H1 (cell line): ENCODE results near the gene ZWILCH. TPM values are rescaled to one million over a fixed set of nuclear protein-coding genes. Genes with fewer than 3 reads are reported as not detected.

Experiments
- CTCF ChIA-PET: fragments of 300-600 bp; sonication (Branson Sonifier 250); formaldehyde crosslinking; loops from one replicate; lab custom pipeline; 2021; ENCODE audit not compliant: partially characterized antibody; lab: Charles Lee
- POLR2A ChIA-PET: fragments of 300-600 bp; sonication (Branson Sonifier 250); formaldehyde crosslinking; loops from one replicate; lab custom pipeline; 2021; ENCODE audit warnings: inconsistent platforms; ENCODE audit not compliant: partially characterized antibody; lab: Charles Lee
- DNase-seq, 2 experiments: peaks; one replicate each; pipeline versions ENCODE4 v3.0.0 to v3.0.0-alpha.2; 2010 to 2022; ENCODE audit warnings: low spot score in 2 of 2, low read depth in 1 of 2, mixed read lengths in 1 of 2
- FAIRE-seq: peaks from 2 replicates; lab custom pipeline; 2011; peaks lifted over from hg19 to GRCh38; lab: Jason Lieb, UNC
- H2AFZ ChIP-seq: 2 replicates; pipeline ENCODE4 v1.8.1; 2012; ENCODE audit warnings: low read length, inconsistent platforms
- H2AK5ac ChIP-seq: 2 replicates; pipeline ENCODE4 v1.6.1; 2013; ENCODE audit warnings: low read depth, low read length
- H2BK120ac ChIP-seq: replicated peaks from 2 replicates; pipeline ENCODE3; 2013; ENCODE audit warnings: low read depth, low read length, inconsistent platforms
- H2BK12ac ChIP-seq: 2 replicates; pipeline ENCODE4 v1.6.1; 2013; ENCODE audit warnings: low read depth, low read length
- H2BK15ac ChIP-seq: 2 replicates; pipeline ENCODE4 v1.6.1; 2013; ENCODE audit warnings: low read length
- H2BK20ac ChIP-seq: 2 replicates; pipeline ENCODE4 v1.6.1; 2013; ENCODE audit warnings: low read length
- H2BK5ac ChIP-seq: 2 replicates; pipeline ENCODE4 v1.6.1; 2013; ENCODE audit warnings: low read depth, low read length
- H3K14ac ChIP-seq: 2 replicates; pipeline ENCODE4 v1.6.1; 2013; ENCODE audit warnings: inconsistent platforms; ENCODE audit not compliant: insufficient read length
- H3K18ac ChIP-seq: 2 replicates; pipeline ENCODE4 v1.6.1; 2013; ENCODE audit warnings: low read length; ENCODE audit errors: extremely low read depth
- H3K23ac ChIP-seq: 2 replicates; pipeline ENCODE4 v1.6.1; 2013; ENCODE audit warnings: inconsistent platforms; ENCODE audit not compliant: insufficient read length
- H3K23me2 ChIP-seq: 2 replicates; pipeline ENCODE4 v1.6.1; 2013; ENCODE audit warnings: low read depth, low read length
- H3K27ac ChIP-seq: 2 replicates; pipeline ENCODE4 v1.6.1; 2011; ENCODE audit warnings: low read depth, low read length, inconsistent platforms
- H3K27me3 ChIP-seq, 4 experiments: replicated peaks in 1 of 4; 1 replicate in 1 of 4; 2 replicates in 3 of 4; pipeline versions ENCODE4 v1.6.1 to v1.8.1; 2011 to 2013; ENCODE audit warnings: low read length in 3 of 4, mild to moderate bottlenecking in 3 of 4, inconsistent platforms in 2 of 4, mixed read lengths in 2 of 4, moderate library complexity in 1 of 4; ENCODE audit not compliant: control insufficient read depth in 3 of 4, insufficient read depth in 3 of 4; ENCODE audit errors: extremely low read depth in 1 of 4
- H3K36me3 ChIP-seq, 4 experiments: 2 replicates each; pipeline versions ENCODE4 v1.6.1 to v1.8.1; 2011 to 2013; ENCODE audit warnings: mild to moderate bottlenecking in 4 of 4, low read length in 3 of 4, moderate library complexity in 2 of 4, control low read depth in 1 of 4, inconsistent platforms in 1 of 4; ENCODE audit not compliant: insufficient read depth in 4 of 4, control insufficient read depth in 2 of 4
- H3K4ac ChIP-seq: replicated peaks from 2 replicates; pipeline ENCODE3; 2013; ENCODE audit warnings: low read length, low read depth, mixed read lengths, inconsistent platforms; ENCODE audit not compliant: insufficient read length
- H3K4me1 ChIP-seq, 4 experiments: replicated peaks in 1 of 4; 1 replicate in 1 of 4; 2 replicates in 3 of 4; pipeline versions ENCODE4 v1.6.1 to v1.8.1; 2011 to 2013; ENCODE audit warnings: low read length in 3 of 4, inconsistent platforms in 2 of 4, mixed read lengths in 1 of 4; ENCODE audit not compliant: insufficient read depth in 4 of 4, control insufficient read depth in 3 of 4
- H3K4me2 ChIP-seq, 2 experiments: 2 replicates each; pipeline versions ENCODE4 v1.6.1 to v1.8.1; 2011 to 2013; ENCODE audit warnings: low read depth in 2 of 2, low read length in 2 of 2, control low read depth in 1 of 2, inconsistent platforms in 1 of 2, mild to moderate bottlenecking in 1 of 2; ENCODE audit not compliant: insufficient read depth in 1 of 2
- H3K4me3 ChIP-seq, 4 experiments: fragments of 200-600, 300-600 bp in 1 of 4; sonication (generic), shearing (Covaris generic), sonication (Bioruptor Twin) in 1 of 4; 2 replicates each; pipeline versions ENCODE4 v1.5.1 to v1.8.1; 2011 to 2016; ENCODE audit warnings: low read length in 4 of 4, low read depth in 3 of 4, control low read depth in 2 of 4, inconsistent platforms in 2 of 4, mild to moderate bottlenecking in 2 of 4, mixed read lengths in 1 of 4, moderate library complexity in 1 of 4; ENCODE audit not compliant: insufficient read depth in 2 of 4; ENCODE audit errors: extremely low read depth in 1 of 4
- H3K56ac ChIP-seq: replicated peaks from 2 replicates; pipeline ENCODE3; 2013; ENCODE audit warnings: low read depth, mild to moderate bottlenecking, mixed read lengths, low read length, inconsistent platforms; ENCODE audit not compliant: insufficient read length
- H3K79me1 ChIP-seq: 2 replicates; pipeline ENCODE4 v1.6.1; 2013; ENCODE audit warnings: low read depth, low read length, control low read depth
- H3K79me2 ChIP-seq, 2 experiments: 2 replicates each; pipeline versions ENCODE4 v1.6.1 to v1.8.1; 2012 to 2013; ENCODE audit warnings: low read length in 2 of 2, mild to moderate bottlenecking in 2 of 2, inconsistent platforms in 1 of 2; ENCODE audit not compliant: insufficient read depth in 2 of 2, control insufficient read depth in 1 of 2
- H3K9ac ChIP-seq, 4 experiments: replicated peaks in 1 of 4; 1 replicate in 1 of 4; 2 replicates in 3 of 4; pipeline versions ENCODE4 v1.6.1 to v1.8.1; 2011 to 2013; ENCODE audit warnings: low read depth in 3 of 4, low read length in 3 of 4, control low read depth in 2 of 4, mild to moderate bottlenecking in 2 of 4, moderate library complexity in 2 of 4, inconsistent platforms in 1 of 4; ENCODE audit errors: extremely low read depth in 1 of 4
- H3K9me3 ChIP-seq, 2 experiments: 2 replicates each; pipeline versions ENCODE4 v1.6.1 to v1.8.1; 2012 to 2013; ENCODE audit warnings: mild to moderate bottlenecking in 2 of 2, moderate library complexity in 2 of 2, control low read depth in 1 of 2, inconsistent platforms in 1 of 2, low read depth in 1 of 2, low read length in 1 of 2, mixed read lengths in 1 of 2; ENCODE audit not compliant: insufficient read depth in 2 of 2
- H4K20me1 ChIP-seq, 2 experiments: replicated peaks in 1 of 2; 2 replicates each; pipeline versions ENCODE3 to v1.8.1; 2011 to 2013; ENCODE audit warnings: inconsistent platforms in 2 of 2, low read length in 2 of 2, mild to moderate bottlenecking in 1 of 2; ENCODE audit not compliant: insufficient read depth in 2 of 2, control insufficient read depth in 1 of 2
- H4K5ac ChIP-seq: 2 replicates; pipeline ENCODE4 v1.6.1; 2013; ENCODE audit warnings: low read length, low read depth, mixed read lengths, inconsistent platforms; ENCODE audit not compliant: insufficient read length
- H4K8ac ChIP-seq: 2 replicates; pipeline ENCODE4 v1.8.0; 2013; ENCODE audit warnings: mild to moderate bottlenecking, moderate library complexity, low read length, inconsistent platforms; ENCODE audit not compliant: insufficient read depth; ENCODE audit errors: extremely low read depth
- H4K91ac ChIP-seq: replicated peaks from 2 replicates; pipeline ENCODE3; 2013; ENCODE audit warnings: low read length, mixed read lengths, inconsistent platforms; ENCODE audit not compliant: insufficient read length
- BRCA1 ChIP-seq: IDR thresholded peaks from 2 replicates; pipeline ENCODE4 v1.6.1; 2012; ENCODE audit warnings: low read depth, low read length, improper control_type of control experiment
- EP300 ChIP-seq, 2 experiments: IDR thresholded peaks; 1 replicate in 1 of 2; 2 replicates in 1 of 2; pipeline ENCODE4 v1.6.1; 2011 to 2012; ENCODE audit warnings: low read depth in 2 of 2, low read length in 2 of 2, mild to moderate bottlenecking in 2 of 2, borderline replicate concordance in 1 of 2, inconsistent platforms in 1 of 2, moderate library complexity in 1 of 2
- GABPA ChIP-seq: IDR thresholded peaks from 2 replicates; pipeline ENCODE4 v1.6.1; 2011; ENCODE audit warnings: mild to moderate bottlenecking, low read length, moderate library complexity, borderline replicate concordance; ENCODE audit not compliant: insufficient read depth
- RAD21 ChIP-seq, 2 experiments: IDR thresholded peaks in 1 of 2; conservative IDR thresholded peaks in 1 of 2; 2 replicates each; pipeline ENCODE4 v1.6.1; 2011; ENCODE audit warnings: low read depth in 2 of 2, low read length in 2 of 2, improper control_type of control experiment in 1 of 2, inconsistent platforms in 1 of 2, mild to moderate bottlenecking in 1 of 2, moderate library complexity in 1 of 2
- WGBS, 2 experiments: shearing (Covaris generic) in 1 of 2; methylation state at CpG; one replicate each; pipeline versions ENCODE4 v1.1.6 to v1.1.7; 2013 to 2015; ENCODE audit warnings: low lambda C conversion rate in 2 of 2, mixed read lengths in 2 of 2, inconsistent platforms in 1 of 2, low coverage in 1 of 2, missing lambda C conversion rate in 1 of 2; ENCODE audit not compliant: insufficient replicate concordance in 2 of 2, insufficient coverage in 1 of 2, insufficient read length in 1 of 2; ENCODE audit errors: extremely low coverage in 1 of 2, missing lambda C conversion rate in 1 of 2; 5-methylcytosine and 5-hydroxymethylcytosine counted together
- polyA plus RNA-seq, 7 experiments: library from polyadenylated mRNA; depleted of rRNA in 3 of 7; stranded (reverse) in 5 of 7; unstranded in 2 of 7; fragments of >200 nt in 5 of 7; fragments of 200-250 nt in 2 of 7; gene quantifications; 1 replicate in 5 of 7; 2 replicates in 1 of 7; 4 replicates in 1 of 7; pipeline versions ENCODE4 v1.2.1 to v1.2.3, GENCODE V29; 2011 to 2013; ENCODE audit warnings: missing spikeins in 2 of 7, mixed read lengths in 2 of 7
- total RNA-seq: library from RNA; stranded (reverse); fragmentation: NEBNext Ultra II Directional; extraction: Animal tissue kit (Norgen Biotek cat#: 25700); gene quantifications from 2 replicates; pipeline ENCODE4 v1.2.1, GENCODE V29; 2021
- TF ChIP-seq, protein P1 (sequence below), 3 experiments: IDR thresholded peaks; 1 replicate in 2 of 3; 2 replicates in 1 of 3; pipeline versions ENCODE4 v1.5.1 to v1.6.1; 2011; ENCODE audit warnings: low read length in 3 of 3, mild to moderate bottlenecking in 3 of 3, inconsistent platforms in 2 of 3, low read depth in 1 of 3, moderate library complexity in 1 of 3; ENCODE audit not compliant: insufficient read depth in 1 of 3; ENCODE audit errors: control extremely low read depth in 1 of 3
- TF ChIP-seq, protein P2 (sequence below): IDR thresholded peaks from 2 replicates; pipeline ENCODE4 v1.6.1; 2012; ENCODE audit warnings: low read length, inconsistent platforms

The ZWILCH gene
- total and polyA plus RNA-seq, 2 of the 8 experiments (the other 6 are each of a cell fraction or from before 2014, with no cell fraction given) = 18.1 to 61.5 TPM

DNA sequence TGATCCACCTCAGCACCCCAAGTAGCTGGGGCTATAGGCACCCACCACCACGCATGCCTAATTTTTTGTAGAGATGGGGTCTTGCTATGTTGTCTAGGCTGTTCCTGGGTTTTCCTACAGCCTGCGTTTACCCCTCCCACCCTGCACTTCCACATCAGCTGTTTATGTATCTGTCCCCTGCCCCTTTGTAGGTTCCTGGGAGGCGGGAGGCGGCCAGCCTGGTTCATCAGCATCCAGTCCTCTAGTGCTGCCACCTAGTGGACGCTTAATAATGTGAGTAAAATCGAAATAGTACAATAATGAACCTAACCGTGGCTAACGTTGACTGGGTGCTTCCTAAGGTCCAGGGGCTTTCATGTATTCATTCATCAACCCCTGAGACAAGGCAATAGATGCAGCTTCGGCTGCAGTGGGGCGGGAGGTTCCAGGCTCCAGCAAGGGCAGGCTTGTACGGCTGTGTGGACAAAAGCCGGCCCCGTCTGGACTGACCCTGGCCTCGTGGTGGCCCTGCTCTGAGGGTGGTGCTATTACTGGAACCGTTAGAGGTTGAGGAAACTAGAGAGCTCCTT is 61.9 kb downstream of the ZWILCH start:
- Histone ChIP-seq H4K5ac (peak overlapping the region; percentile 54), H4K8ac (no peak overlapping the region; the same call in 1 of the 2 replicates), H3K14ac (no peak overlapping the region), H2BK15ac (no peak overlapping the region; the same call in 1 of the 2 replicates), H3K9ac (no peak overlapping the region), H3K4ac (no peak overlapping the region), H2AFZ (peak overlapping the region; percentile 94), H2BK5ac (no peak overlapping the region), H2AK5ac (no peak overlapping the region), H2BK12ac (0 out of 2 replicates have a peak overlapping the region, but pooled peaks have one; percentile 55), H3K23ac (no peak overlapping the region), H3K23me2 (0 out of 2 replicates have a peak, but pooled peaks cover 2% of the 10 kb centered on the region), H3K9me3 (no peaks in the 10 kb centered on the region), H3K4me2 (0 out of 4 replicates have a peak overlapping the region, but pooled peaks of 1 of the 2 experiments have one; percentile 62), H3K27ac (no peak overlapping the region), H2BK120ac (no peak overlapping the region), H3K4me1 (peaks cover 4 to 22% (median 17%) of the 10 kb centered on the region in 4 experiments), H4K20me1 (no peaks in the 10 kb centered on the region), H3K27me3 (no peaks in the 10 kb centered on the region), H3K79me2 (no peaks in the 10 kb centered on the region), H4K91ac (no peak overlapping the region), H3K36me3 (no peaks in the 10 kb centered on the region), H3K18ac (no peak overlapping the region), H3K56ac (no peak overlapping the region), H3K4me3 (no peak overlapping the region), H3K79me1 (no peaks in the 10 kb centered on the region), H2BK20ac (0 out of 2 replicates have a peak overlapping the region, but pooled peaks have one; percentile 66)
- CTCF ChIA-PET = interaction anchor here (0.8 to 3.2 kb wide), 11 partner anchors 8 to 342 kb away, joined by 3 to 17 read pairs (median 8); no protein-coding TSS in a partner anchor
- FAIRE-seq (peak; percentile 13), DNase-seq (peak; percentile 53 to 80)
- 46% methylated on average over 12 of the region's 15 CpGs; no CpG with 5 or more reads in 1 of the 2 experiments for WGBS, 2 experiments
- POLR2A ChIA-PET = interaction anchor here (1.0 to 5.5 kb wide), 3 partner anchors 11 to 69 kb away, joined by 3 to 38 read pairs (median 34); partner anchors contain the start of genes RPL4, SNAPC5 and ZWILCH
- TF ChIP-seq RAD21 (IDR thresholded peaks at IDR 0.05 in 1 of 2, conservative IDR thresholded peaks at IDR 0.05 in 1 of 2; ENCODE audit: low read depth in 2 of 2, low read length in 2 of 2) (peak; percentile 37 to 59), GABPA (no peak), BRCA1 (no peak), EP300 (IDR thresholded peaks at IDR 0.05; ENCODE audit: borderline replicate concordance in 1 of 2, low read depth in 2 of 2, low read length in 2 of 2) (peak in 1 of 2 experiments; percentile 33; a peak in 1 of 3 replicates)
- TF ChIP-seq, protein P1, sequence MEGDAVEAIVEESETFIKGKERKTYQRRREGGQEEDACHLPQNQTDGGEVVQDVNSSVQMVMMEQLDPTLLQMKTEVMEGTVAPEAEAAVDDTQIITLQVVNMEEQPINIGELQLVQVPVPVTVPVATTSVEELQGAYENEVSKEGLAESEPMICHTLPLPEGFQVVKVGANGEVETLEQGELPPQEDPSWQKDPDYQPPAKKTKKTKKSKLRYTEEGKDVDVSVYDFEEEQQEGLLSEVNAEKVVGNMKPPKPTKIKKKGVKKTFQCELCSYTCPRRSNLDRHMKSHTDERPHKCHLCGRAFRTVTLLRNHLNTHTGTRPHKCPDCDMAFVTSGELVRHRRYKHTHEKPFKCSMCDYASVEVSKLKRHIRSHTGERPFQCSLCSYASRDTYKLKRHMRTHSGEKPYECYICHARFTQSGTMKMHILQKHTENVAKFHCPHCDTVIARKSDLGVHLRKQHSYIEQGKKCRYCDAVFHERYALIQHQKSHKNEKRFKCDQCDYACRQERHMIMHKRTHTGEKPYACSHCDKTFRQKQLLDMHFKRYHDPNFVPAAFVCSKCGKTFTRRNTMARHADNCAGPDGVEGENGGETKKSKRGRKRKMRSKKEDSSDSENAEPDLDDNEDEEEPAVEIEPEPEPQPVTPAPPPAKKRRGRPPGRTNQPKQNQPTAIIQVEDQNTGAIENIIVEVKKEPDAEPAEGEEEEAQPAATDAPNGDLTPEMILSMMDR (IDR thresholded peaks at IDR 0.05; ENCODE audit: control extremely low read depth in 1 of 3, insufficient read depth in 1 of 3, low read depth in 1 of 3, low read length in 3 of 3) = peak; percentile 33 to 75 (median 58)
- TF ChIP-seq, protein P2, sequence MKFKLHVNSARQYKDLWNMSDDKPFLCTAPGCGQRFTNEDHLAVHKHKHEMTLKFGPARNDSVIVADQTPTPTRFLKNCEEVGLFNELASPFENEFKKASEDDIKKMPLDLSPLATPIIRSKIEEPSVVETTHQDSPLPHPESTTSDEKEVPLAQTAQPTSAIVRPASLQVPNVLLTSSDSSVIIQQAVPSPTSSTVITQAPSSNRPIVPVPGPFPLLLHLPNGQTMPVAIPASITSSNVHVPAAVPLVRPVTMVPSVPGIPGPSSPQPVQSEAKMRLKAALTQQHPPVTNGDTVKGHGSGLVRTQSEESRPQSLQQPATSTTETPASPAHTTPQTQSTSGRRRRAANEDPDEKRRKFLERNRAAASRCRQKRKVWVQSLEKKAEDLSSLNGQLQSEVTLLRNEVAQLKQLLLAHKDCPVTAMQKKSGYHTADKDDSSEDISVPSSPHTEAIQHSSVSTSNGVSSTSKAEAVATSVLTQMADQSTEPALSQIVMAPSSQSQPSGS = no peak
